ENCODE data around the gene SAA1. TPM values are rescaled to one million over a fixed set of nuclear protein-coding genes. Genes with fewer than 3 reads are reported as not detected.
"Not testable (repeated sequence)": the region's sequence is repeated elsewhere in the genome, so short reads cannot be mapped to it uniquely, and the experiment has no call there.

The SAA1 gene
- total RNA-seq: 137 and 322 TPM in 2 replicates

- DNase-seq (ENCODE audit: low read depth): peak; percentile 81
Observed at GRCh38 chr11:18265949-18266348, at the start of gene SAA1. SAA1 (plus strand) TSS chr11:18266264; CDS start chr11:18266888, 624 bp downstream.

GRCh38 chr11:18221274-18221876 is 44.7 kb upstream of the SAA1 start:
- DNase-seq (ENCODE audit: low read depth): no peak

GRCh38 chr11:18222814-18223421 is 43.1 kb upstream of the SAA1 start:
- no peak for DNase-seq (ENCODE audit: low read depth)

GRCh38 chr11:18223591-18224387 is 42.3 kb upstream of the SAA1 start:
- no peak for DNase-seq (ENCODE audit: low read depth)

GRCh38 chr11:18225913-18226312 is 40.2 kb upstream of the SAA1 start:
- no peak for DNase-seq (ENCODE audit: low read depth)

- no peak for DNase-seq (ENCODE audit: low read depth)
Observed at GRCh38 chr11:18229501-18229900, 36.6 kb upstream of the SAA1 start.

GRCh38 chr11:18230859-18231258 is 35.2 kb upstream of the SAA1 start:
- DNase-seq (ENCODE audit: low read depth): no peak

- DNase-seq (ENCODE audit: low read depth): no peak
Observed at GRCh38 chr11:18233912-18234311, 32.2 kb upstream of the SAA1 start.

GRCh38 chr11:18235394-18236334 is 30.4 kb upstream of the SAA1 start:
- DNase-seq (ENCODE audit: low read depth): no peak

- no peak for DNase-seq (ENCODE audit: low read depth)
Observed at GRCh38 chr11:18236664-18237356, 29.3 kb upstream of the SAA1 start, which contains the start of gene SAA4. SAA4 (minus strand) TSS chr11:18236802; CDS start chr11:18235926, 876 bp downstream.

- no peak for DNase-seq (ENCODE audit: low read depth)
Observed at GRCh38 chr11:18239655-18240054, 26.4 kb upstream of the SAA1 start.

GRCh38 chr11:18243783-18244362 is 22.2 kb upstream of the SAA1 start:
- peak; percentile 73 for DNase-seq (ENCODE audit: low read depth)

- peak; percentile 26 for DNase-seq (ENCODE audit: low read depth)
Observed at GRCh38 chr11:18245396-18245795, 20.7 kb upstream of the SAA1 start.

GRCh38 chr11:18246379-18247190 is 19.5 kb upstream of the SAA1 start:
- DNase-seq (ENCODE audit: low read depth): peak; percentile 61

GRCh38 chr11:18247191-18247581 is 18.9 kb upstream of the SAA1 start:
- not testable (repeated sequence) for DNase-seq (ENCODE audit: low read depth)

GRCh38 chr11:18248561-18248960 is 17.5 kb upstream of the SAA1 start, which contains the start of gene SAA2:
SAA2 (minus strand) TSS chr11:18248668; CDS start chr11:18248011, 657 bp downstream.
- DNase-seq (ENCODE audit: low read depth): peak; percentile 84

GRCh38 chr11:18253233-18253632 is 12.8 kb upstream of the SAA1 start:
- peak; percentile 45 for DNase-seq (ENCODE audit: low read depth)

GRCh38 chr11:18253778-18254338 is 12.2 kb upstream of the SAA1 start:
- DNase-seq (ENCODE audit: low read depth): no peak

GRCh38 chr11:18254781-18255361 is 11.2 kb upstream of the SAA1 start:
- DNase-seq (ENCODE audit: low read depth): no peak
